ENCODE results near the gene KNSTRN. TPM values are rescaled to one million over a fixed set of nuclear protein-coding genes. Genes with fewer than 3 reads are reported as not detected.

Gene KNSTRN
- total and polyA plus RNA-seq, 2 of the 8 experiments (the other 6 are each of a cell fraction or from before 2014, with no cell fraction given) = 25.1 to 79.4 TPM

DNA sequence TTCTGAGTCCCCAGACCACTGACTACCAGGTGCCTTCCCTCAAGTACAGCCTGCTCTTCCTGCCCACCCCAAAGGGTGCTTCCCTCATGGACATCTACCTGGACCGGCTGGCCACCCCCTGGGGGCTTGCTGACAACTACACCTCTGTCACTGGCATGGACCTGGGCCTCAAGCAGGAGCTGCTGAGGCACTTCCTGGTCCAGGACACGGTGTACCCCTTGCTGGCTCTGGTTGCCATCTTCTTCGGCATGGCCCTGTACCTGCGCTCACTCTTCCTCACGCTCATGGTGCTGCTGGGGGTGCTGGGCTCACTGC, 15.2 kb upstream of the KNSTRN start (continued):
- TF ChIP-seq, protein P1, sequence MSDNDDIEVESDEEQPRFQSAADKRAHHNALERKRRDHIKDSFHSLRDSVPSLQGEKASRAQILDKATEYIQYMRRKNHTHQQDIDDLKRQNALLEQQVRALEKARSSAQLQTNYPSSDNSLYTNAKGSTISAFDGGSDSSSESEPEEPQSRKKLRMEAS (IDR thresholded peaks at IDR 0.05) = no peak
- TF ChIP-seq NRF1 (IDR thresholded peaks at IDR 0.05; ENCODE audit: low read depth, low read length) = no peak

Measured in H1 (cell line).